Esophagus muscularis mucosa (tissue), 4 donors: Measurements from ENCODE around the gene MIS18A. TPM values are rescaled to one million over a fixed set of nuclear protein-coding genes. Genes with fewer than 3 reads are reported as not detected.
A peak's percentile ranks its signal among the peaks of the same experiment; 100 is the strongest.

Source experiments
- DNase-seq: peaks from one replicate; pipeline ENCODE4 v3.0.0-alpha.2; 2017; ENCODE audit errors: extremely low spot score
- H3K27ac ChIP-seq, 4 donors: fragments of 200-600 bp; sonication (generic); replicated peaks in 1 of 4; 1 replicate in 3 of 4; 2 replicates in 1 of 4; pipeline ENCODE4 v1.5.1; 2016 to 2019; ENCODE audit warnings: mild to moderate bottlenecking in 1 of 4
- H3K27me3 ChIP-seq, 4 donors: fragments of 200-600 bp; sonication (generic); one replicate each; pipeline versions ENCODE4 v1.5.1 to v1.6.0; 2016 to 2019
- H3K36me3 ChIP-seq, 4 donors: fragments of 200-600 bp; sonication (generic); one replicate each; pipeline ENCODE4 v1.5.1; 2016 to 2019
- H3K4me1 ChIP-seq, 4 donors: fragments of 200-600 bp; sonication (generic); one replicate each; pipeline ENCODE4 v1.5.1; 2016 to 2019
- H3K4me3 ChIP-seq, 4 donors: fragments of 200-600 bp; sonication (generic); 1 replicate in 2 of 4; 2 replicates in 2 of 4; pipeline ENCODE4 v1.5.1; 2016 to 2019; ENCODE audit warnings: mild to moderate bottlenecking in 4 of 4, moderate library complexity in 1 of 4
- H3K9me3 ChIP-seq, 4 donors: fragments of 200-600 bp; sonication (generic); 1 replicate in 3 of 4; 2 replicates in 1 of 4; pipeline ENCODE4 v1.5.1; 2016 to 2019
- CTCF ChIP-seq, 3 experiments: fragments of 200-600 bp in 2 of 3; fragments of 450-650 bp in 1 of 3; sonication (generic) in 2 of 3; IDR thresholded peaks; one replicate each; pipeline ENCODE4 v1.5.1; 2017 to 2019; ENCODE audit warnings: antibody characterized with exemption in 3 of 3, mild to moderate bottlenecking in 2 of 3, moderate library complexity in 1 of 3
- EP300 ChIP-seq: sonication (generic); formaldehyde crosslinking; IDR thresholded peaks from one replicate; pipeline ENCODE4 v1.6.1; 2017; ENCODE audit warnings: antibody characterized with exemption
- POLR2A ChIP-seq: fragments of 450-650 bp; IDR thresholded peaks from one replicate; pipeline ENCODE4 v1.6.1; 2017; ENCODE audit warnings: antibody characterized with exemption, moderate library complexity, mild to moderate bottlenecking, low read depth
- POLR2AphosphoS5 ChIP-seq, 2 donors: sonication (generic); formaldehyde crosslinking; IDR thresholded peaks; one replicate each; pipeline ENCODE4 v1.6.1; 2017; ENCODE audit warnings: antibody characterized with exemption in 2 of 2
- WGBS: methylation state at CpG from one replicate; pipeline ENCODE4 v1.1.5; 2018; 5-methylcytosine and 5-hydroxymethylcytosine counted together
- intact Hi-C: fragments of 100-400 bp; cut with DNase I; formaldehyde crosslinking; loops from one replicate; pipeline ENCODE4 v1.15.1; 2023
- total RNA-seq, 4 donors: library from RNA; depleted of rRNA; stranded (reverse); fragments of >200 nt; gene quantifications; one replicate each; pipeline versions ENCODE4 v1.1.0 to v1.2.1, GENCODE V29; 2016

The MIS18A gene
- total RNA-seq, 4 donors from 2014 or later: 3.0 to 4.6 (median 3.2) TPM

- Histone ChIP-seq H3K27me3 (no peaks in the 10 kb centered on the region), H3K36me3 (no peaks in the 10 kb centered on the region), H3K4me3 (no peak overlapping the region), H3K4me1 (no peaks in the 10 kb centered on the region), H3K27ac (no peak overlapping the region), H3K9me3 (no peaks in the 10 kb centered on the region)
- no peak for TF ChIP-seq EP300
- no peak for TF ChIP-seq CTCF (IDR thresholded peaks at IDR 0.05)
- TF ChIP-seq POLR2AphosphoS5 (IDR thresholded peaks at IDR 0.05): no peak
- TF ChIP-seq POLR2A: no peak
- 90% methylated on average over 4 of the region's 4 CpGs for WGBS
- intact Hi-C loops: no loop called here
- no peak for DNase-seq
Observed at GRCh38 chr21:32285476-32285875, 6.6 kb upstream of the MIS18A start.

GRCh38 chr21:32282992-32283391 is 4.1 kb upstream of the MIS18A start:
- Histone ChIP-seq H3K36me3 (no peaks in the 10 kb centered on the region), H3K27ac (no peak overlapping the region), H3K9me3 (no peaks in the 10 kb centered on the region), H3K4me3 (no peak overlapping the region), H3K4me1 (peaks cover 13 to 17% (median 16%) of the 10 kb centered on the region in 4 donors), H3K27me3 (no peaks in the 10 kb centered on the region)
- TF ChIP-seq POLR2AphosphoS5 (IDR thresholded peaks at IDR 0.05): no peak
- TF ChIP-seq EP300: no peak
- no peak for TF ChIP-seq POLR2A
- no peak for TF ChIP-seq CTCF (IDR thresholded peaks at IDR 0.05)
- intact Hi-C loops: no loop called here
- DNase-seq: peak; percentile 21
- WGBS: 73% methylated on average over 6 of the region's 6 CpGs

- Histone ChIP-seq H3K4me3 (no peak overlapping the region), H3K27me3 (no peaks in the 10 kb centered on the region), H3K9me3 (no peaks in the 10 kb centered on the region), H3K4me1 (peaks cover 16 to 24% (median 22%) of the 10 kb centered on the region in 4 donors), H3K27ac (no peak overlapping the region), H3K36me3 (no peaks in the 10 kb centered on the region)
- DNase-seq: peak; percentile 60
- intact Hi-C loops: no loop called here
- TF ChIP-seq CTCF (IDR thresholded peaks at IDR 0.05) (no peak), POLR2AphosphoS5 (IDR thresholded peaks at IDR 0.05) (no peak), EP300 (no peak), POLR2A (no peak)
- 94% methylated on average over 7 of the region's 7 CpGs for WGBS
Observed at GRCh38 chr21:32281531-32281930, 2.7 kb upstream of the MIS18A start.

GRCh38 chr21:32279377-32279680 is 480 bp upstream of the MIS18A start:
- TF ChIP-seq EP300: no peak
- TF ChIP-seq POLR2A: no peak
- no peak for TF ChIP-seq CTCF (IDR thresholded peaks at IDR 0.05)
- no peak for TF ChIP-seq POLR2AphosphoS5 (IDR thresholded peaks at IDR 0.05)
- Histone ChIP-seq H3K4me1 (peaks cover 16 to 24% (median 22%) of the 10 kb centered on the region in 4 donors), H3K36me3 (no peaks in the 10 kb centered on the region), H3K27ac (peak overlapping the region; percentile 56 to 77 (median 68)), H3K9me3 (no peaks in the 10 kb centered on the region), H3K4me3 (peak overlapping the region; percentile 75 to 84 (median 82)), H3K27me3 (no peaks in the 10 kb centered on the region)
- DNase-seq: no peak
- 10% methylated on average over 10 of the region's 10 CpGs for WGBS
- intact Hi-C loops: loop anchor here (10.0 kb wide), 1 partner anchor 615 kb away; no protein-coding TSS in a partner anchor

GRCh38 chr21:32278103-32278502 is 746 bp downstream of the MIS18A start:
- Histone ChIP-seq H3K4me3 (peak overlapping the region; percentile 75 to 84 (median 82)), H3K27ac (no peak overlapping the region), H3K36me3 (peaks cover 0 to 8% (median 3%) of the 10 kb centered on the region in 4 donors), H3K9me3 (no peaks in the 10 kb centered on the region), H3K4me1 (peaks cover 16 to 24% (median 22%) of the 10 kb centered on the region in 4 donors), H3K27me3 (no peaks in the 10 kb centered on the region)
- WGBS: 6% methylated on average over 9 of the region's 9 CpGs
- intact Hi-C loops: loop anchor here (10.0 kb wide), 1 partner anchor 613 kb away; no protein-coding TSS in a partner anchor
- DNase-seq: peak; percentile 21
- no peak for TF ChIP-seq EP300
- TF ChIP-seq POLR2AphosphoS5 (IDR thresholded peaks at IDR 0.05): no peak
- TF ChIP-seq POLR2A: no peak
- TF ChIP-seq CTCF (IDR thresholded peaks at IDR 0.05): no peak
